ENCODE measurements around the gene POLR2L.
A peak's percentile ranks its signal among the peaks of the same experiment; 100 is the strongest.

POLR2L gene

GRCh38 chr11:837189-837989 is 4.9 kb downstream of the POLR2L start:
- DNase-seq, result no peak

- no peak for DNase-seq
Observed at GRCh38 chr11:836700-837099, 5.6 kb downstream of the POLR2L start.

- DNase-seq, result no peak
Observed at GRCh38 chr11:836274-836673, 6.1 kb downstream of the POLR2L start.

- no peak for DNase-seq
Observed at GRCh38 chr11:834371-835316, 7.7 kb downstream of the POLR2L start.

- no peak for DNase-seq
Observed at GRCh38 chr11:833849-834311, 8.4 kb downstream of the POLR2L start.

GRCh38 chr11:833114-833791 is 9.1 kb downstream of the POLR2L start:
- DNase-seq, result no peak

- no peak for DNase-seq
Observed at GRCh38 chr11:832529-833113, 9.7 kb downstream of the POLR2L start, which contains the start of gene CD151. Gene CD151, plus strand, starts transcription at chr11:832952. Its CDS starts 3,118 bp downstream, at chr11:836070.

GRCh38 chr11:831961-832528 is 10.3 kb downstream of the POLR2L start:
- DNase-seq, result no peak

GRCh38 chr11:831118-831864 is 11.0 kb downstream of the POLR2L start:
- no peak for DNase-seq

GRCh38 chr11:830295-831117 is 11.8 kb downstream of the POLR2L start:
- DNase-seq, result peak; percentile 52

- DNase-seq, result no peak
Observed at GRCh38 chr11:829847-830294, 12.5 kb downstream of the POLR2L start.

GRCh38 chr11:829176-829846 is 13.0 kb downstream of the POLR2L start:
- DNase-seq, result no peak

- DNase-seq, result no peak
Observed at GRCh38 chr11:828506-829175, 13.7 kb downstream of the POLR2L start.

- DNase-seq, result no peak
Observed at GRCh38 chr11:827897-828192, 14.5 kb downstream of the POLR2L start, which contains the start of gene CRACR2B. Gene CRACR2B, plus strand, starts transcription at chr11:827919. Its CDS starts 689 bp downstream, at chr11:828608.

GRCh38 chr11:827146-827896 is 15.0 kb downstream of the POLR2L start:
- no peak for DNase-seq

GRCh38 chr11:826836-827145 is 15.5 kb downstream of the POLR2L start:
- DNase-seq, result no peak

GRCh38 chr11:826227-826621 is 16.1 kb downstream of the POLR2L start:
- no peak for DNase-seq

- no peak for DNase-seq
Observed at GRCh38 chr11:825366-826226, 16.7 kb downstream of the POLR2L start.
